SHP77 (cell line): ENCODE data around the gene KCNH2.
"Not testable (repeated sequence)": the region's sequence is repeated elsewhere in the genome, so short reads cannot be mapped to it uniquely, and the experiment has no call there.

Experiments
- DNase-seq, 2 experiments: peaks; one replicate each; lab custom pipeline; 2025; lab: John Stamatoyannopoulos, UW

Gene KCNH2

DNA sequence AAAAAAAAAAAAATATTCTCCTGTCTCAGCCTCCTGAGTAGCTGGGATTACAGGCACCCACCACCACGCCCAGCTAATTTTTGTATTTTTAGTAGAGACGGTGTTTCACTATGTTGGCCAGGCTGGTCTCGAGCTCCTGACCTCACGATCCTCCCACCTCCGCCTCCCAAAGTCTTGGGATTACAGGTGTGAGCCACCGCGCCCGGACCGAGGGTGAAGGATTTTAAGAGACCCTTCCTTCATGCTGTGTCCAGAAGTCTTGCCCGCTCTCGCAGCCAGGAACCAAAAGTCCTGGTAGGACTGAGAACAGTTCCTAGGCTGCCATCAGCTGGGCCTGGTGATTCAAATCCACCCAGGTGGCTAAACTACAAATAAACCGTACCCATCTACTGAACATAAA lies 33.5 kb upstream of the KCNH2 start:
- DNase-seq = not testable (repeated sequence)

DNA sequence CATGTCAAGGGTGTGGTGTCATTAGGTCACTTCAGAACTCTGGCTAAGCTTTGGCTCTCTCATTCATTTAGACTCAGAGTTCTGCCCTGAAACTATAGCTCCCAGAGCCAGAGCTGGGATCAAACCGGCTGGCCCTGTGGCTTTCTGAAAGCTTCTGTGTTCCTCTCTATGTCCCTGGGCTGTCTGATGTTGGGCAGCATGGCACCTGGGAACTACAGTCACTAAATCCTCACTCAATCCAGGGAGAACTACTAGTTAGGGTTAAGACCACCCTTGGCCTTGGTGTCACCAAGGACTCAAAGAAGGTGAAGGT lies 32.9 kb upstream of the KCNH2 start:
- DNase-seq = no peak

DNA sequence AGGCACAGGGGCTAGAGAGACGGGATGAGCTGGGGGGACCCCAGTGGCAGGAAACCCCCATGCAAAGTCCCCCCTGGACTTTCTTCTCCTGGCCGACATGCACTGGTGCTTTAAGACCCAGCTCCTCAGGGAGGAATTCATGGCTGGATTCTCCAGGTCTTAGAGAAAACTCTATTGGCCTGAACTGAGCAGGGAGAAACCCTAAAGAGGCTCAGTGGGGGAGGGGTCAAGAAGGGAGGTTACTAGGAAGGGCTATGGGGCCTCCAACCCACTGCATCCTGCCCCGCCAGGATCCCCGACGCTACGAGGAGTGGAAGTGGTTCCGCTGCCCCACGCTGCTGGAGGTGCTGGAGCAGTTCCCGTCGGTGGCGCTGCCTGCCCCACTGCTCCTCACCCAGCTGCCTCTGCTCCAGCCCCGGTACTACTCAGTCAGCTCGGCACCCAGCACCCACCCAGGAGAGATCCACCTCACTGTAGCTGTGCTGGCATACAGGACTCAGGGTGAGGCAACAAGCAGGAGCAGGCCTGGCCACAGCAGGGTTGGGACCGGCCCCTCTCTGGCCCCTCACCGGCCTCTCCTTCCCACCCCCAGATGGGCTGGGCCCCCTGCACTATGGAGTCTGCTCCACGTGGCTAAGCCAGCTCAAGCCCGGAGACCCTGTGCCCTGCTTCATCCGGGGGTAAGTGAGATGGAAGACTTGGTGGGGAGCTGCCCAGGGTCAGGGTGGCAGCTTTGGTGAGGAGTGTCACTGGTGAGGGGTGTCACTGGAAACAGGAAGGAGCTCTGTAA lies 32.4 kb upstream of the KCNH2 start:
- no peak for DNase-seq

DNA sequence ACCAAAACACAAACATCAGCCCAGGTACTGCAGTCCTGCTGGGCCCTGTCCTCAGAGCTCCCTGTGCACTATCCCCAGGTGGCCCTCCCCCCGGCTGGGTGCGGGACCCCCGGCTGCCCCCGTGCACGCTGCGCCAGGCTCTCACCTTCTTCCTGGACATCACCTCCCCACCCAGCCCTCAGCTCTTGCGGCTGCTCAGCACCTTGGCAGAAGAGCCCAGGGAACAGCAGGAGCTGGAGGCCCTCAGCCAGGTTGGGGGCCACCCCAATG lies 31.9 kb upstream of the KCNH2 start:
- no peak for DNase-seq

DNA sequence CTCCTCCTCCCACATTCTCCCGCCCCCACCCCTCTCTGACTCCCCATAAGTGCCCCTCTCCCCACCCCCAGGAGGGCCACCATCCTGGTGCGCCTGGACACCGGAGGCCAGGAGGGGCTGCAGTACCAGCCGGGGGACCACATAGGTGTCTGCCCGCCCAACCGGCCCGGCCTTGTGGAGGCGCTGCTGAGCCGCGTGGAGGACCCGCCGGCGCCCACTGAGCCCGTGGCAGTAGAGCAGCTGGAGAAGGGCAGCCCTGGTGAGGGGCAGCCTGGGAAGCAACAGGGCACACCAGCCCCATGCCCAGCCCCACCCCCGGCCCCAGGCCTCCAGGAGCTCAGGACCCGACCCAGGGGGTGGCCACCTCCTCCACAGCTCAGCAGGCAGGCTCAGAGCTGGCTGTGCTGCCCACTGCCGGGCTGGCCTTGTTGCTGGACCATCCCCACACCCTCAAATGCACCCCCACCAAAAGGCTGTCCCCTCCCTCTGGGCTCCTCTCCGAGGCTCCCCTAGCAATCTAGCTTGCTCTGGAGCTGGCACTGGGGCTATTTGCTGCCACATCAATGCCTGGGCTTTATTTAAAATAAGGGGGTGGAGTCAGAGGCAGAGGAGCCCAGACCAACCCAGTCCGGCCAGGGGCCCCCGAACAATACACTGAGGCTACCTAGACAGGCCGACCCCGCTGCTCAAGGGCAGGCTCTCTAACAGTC lies 31.4 kb upstream of the KCNH2 start:
- no peak for DNase-seq

DNA sequence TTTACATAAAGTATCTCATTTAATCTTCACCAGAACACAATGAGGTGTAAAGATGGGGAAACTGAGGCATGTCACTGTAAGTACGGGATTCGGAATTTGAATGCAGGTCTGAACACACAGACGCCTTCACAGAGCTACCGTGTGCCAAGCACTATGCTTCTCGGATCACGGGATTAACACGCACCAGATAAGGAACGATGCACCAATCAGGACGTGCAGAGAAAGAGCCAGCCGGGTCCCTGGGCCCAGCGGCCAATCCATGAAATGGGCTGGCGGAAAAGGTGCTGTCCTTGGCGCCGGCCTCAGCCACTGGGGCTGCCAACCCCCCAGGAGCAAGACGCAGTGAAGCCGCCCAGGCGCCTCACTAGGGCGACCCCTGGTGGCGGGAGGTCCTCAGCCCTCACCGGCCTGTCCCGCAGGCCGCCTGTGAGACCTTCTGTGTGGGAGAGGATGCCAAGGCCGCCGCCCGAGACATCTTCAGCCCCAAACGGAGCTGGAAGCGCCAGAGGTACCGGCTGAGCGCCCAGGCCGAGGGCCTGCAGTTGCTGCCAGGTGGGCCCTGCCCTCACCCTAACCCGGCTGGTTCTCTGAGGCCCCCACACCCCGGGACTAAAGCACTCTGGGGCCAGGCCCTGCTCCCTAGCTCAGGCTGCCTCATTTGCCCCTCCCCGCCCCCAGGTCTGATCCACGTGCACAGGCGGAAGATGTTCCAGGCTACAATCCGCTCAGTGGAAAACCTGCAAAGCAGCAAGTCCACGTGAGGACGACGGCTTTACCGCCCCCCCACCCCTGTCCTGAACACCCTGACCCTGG lies 30.6 kb upstream of the KCNH2 start:
- DNase-seq = peak in 1 of 2 experiments; percentile 33

DNA sequence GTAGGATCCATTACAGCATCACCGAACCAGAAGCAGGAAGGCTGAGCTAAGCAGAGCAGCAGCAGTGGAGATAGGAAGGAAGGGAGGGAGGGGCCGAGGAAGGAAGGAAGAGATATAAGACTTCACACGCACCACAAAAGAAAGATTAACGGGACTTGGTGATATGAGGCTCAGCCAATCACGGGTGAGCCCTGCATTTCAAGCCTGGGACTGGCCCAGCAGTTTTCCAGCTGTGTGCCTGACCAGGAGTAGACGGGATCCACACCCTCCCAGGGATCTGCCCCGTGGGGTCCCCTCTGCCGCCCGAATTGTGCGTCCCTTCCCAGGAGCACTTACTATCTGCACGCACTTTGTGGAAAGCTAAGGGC lies 30.0 kb upstream of the KCNH2 start:
- no peak for DNase-seq

DNA sequence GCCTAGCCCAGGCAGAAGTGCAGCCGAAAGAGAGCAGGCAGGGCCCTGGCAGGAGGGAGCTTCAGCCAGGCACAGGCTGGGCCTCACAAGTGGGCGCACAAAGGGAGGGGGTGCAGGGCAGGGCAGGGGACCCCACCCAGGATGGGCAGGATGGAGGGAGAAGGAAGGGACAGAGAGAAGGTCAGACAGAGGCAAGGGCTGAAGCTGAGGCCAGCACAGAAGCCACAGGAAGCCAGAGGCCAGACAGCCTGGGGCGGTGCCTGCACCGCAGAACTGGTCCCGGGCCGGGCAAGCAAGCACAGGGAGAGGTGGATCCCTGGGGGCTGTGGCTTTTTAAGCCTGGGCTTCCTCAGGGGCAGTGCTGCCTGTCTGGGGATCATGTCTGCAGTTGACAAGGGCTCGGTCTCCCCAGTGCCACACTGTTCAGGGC lies 29.4 kb upstream of the KCNH2 start:
- DNase-seq = no peak

DNA sequence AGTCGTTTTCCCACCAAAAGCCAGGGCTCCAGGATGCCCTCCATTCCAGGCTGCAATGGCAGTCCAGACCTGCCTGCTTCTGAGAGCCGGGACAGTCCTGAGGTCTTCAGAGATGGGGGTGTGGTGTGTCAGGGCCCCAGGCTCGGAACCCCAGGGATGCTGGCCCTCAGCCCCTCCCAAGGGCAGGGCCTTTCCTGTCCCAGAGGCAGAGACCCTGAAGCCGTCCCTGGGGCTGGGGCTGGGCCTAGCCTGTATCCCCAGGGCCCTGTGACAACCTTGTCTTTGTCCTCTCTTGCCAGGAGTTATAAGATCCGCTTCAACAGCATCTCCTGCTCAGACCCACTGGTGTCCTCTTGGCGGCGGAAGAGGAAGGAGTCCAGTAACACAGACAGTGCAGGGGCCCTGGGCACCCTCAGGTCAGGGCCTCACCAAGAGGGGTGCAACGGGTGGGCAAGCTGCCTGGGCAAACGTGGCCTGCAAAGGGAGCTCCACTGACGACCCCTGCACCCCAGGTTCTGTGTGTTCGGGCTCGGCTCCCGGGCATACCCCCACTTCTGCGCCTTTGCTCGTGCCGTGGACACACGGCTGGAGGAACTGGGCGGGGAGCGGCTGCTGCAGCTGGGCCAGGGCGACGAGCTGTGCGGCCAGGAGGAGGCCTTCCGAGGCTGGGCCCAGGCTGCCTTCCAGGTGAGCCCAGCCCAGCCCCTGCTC lies 28.6 kb upstream of the KCNH2 start:
- DNase-seq = no peak

DNA sequence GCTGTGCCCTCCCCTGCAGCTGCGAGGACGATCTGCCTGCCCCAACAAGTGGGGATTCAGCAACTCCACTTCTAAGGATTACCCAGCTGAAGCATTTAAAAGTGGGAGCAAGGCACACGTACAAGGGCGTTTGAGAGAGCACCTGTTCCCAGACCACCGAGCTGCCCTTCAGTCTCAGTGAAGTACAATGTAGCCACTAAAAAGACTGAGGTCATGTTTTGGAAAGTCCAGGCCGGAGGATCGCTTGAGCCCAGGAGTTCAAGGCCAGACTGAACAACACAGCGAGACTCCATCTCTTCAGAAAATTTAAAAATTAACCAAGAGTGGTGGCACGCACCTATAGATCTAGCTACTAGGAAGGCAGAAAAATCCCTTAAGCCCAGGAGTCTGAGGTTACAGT lies 27.4 kb upstream of the KCNH2 start:
- no peak for DNase-seq

DNA sequence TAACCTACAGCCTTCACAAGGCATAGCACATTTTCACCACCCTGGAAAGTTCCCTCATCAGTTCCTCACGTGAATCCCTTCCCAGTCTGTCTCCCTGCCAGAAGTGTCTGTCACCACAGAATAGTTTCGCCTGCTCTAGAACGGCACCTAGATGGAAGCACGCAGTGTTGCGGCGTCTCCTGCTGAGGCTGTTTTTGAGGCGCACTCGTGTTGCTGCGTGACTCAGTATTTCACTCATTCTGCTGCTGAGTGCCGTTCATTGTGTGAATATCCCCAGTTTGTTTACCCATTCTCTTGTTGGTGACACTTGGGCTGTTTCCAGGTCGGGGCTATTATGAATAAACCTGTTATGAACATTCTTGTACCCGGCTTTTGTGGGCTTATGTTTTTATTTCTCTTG lies 25.5 kb upstream of the KCNH2 start:
- peak; percentile 23 to 43 for DNase-seq

DNA sequence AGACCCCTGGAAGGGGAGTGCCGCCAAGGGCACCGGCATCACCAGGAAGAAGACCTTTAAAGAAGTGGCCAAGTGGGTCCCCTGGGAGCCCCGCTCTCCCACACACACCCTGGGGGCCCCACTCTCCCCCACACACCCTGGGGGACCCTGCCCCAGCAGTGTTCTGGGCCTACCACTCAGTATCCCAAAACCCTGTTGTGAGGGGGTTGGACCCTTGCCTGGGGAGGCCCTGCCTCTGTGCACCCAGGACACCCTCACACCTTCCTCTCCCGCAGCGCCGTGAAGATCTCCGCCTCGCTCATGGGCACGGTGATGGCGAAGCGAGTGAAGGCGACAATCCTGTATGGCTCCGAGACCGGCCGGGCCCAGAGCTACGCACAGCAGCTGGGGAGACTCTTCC lies 23.4 kb upstream of the KCNH2 start:
- DNase-seq = no peak

DNA sequence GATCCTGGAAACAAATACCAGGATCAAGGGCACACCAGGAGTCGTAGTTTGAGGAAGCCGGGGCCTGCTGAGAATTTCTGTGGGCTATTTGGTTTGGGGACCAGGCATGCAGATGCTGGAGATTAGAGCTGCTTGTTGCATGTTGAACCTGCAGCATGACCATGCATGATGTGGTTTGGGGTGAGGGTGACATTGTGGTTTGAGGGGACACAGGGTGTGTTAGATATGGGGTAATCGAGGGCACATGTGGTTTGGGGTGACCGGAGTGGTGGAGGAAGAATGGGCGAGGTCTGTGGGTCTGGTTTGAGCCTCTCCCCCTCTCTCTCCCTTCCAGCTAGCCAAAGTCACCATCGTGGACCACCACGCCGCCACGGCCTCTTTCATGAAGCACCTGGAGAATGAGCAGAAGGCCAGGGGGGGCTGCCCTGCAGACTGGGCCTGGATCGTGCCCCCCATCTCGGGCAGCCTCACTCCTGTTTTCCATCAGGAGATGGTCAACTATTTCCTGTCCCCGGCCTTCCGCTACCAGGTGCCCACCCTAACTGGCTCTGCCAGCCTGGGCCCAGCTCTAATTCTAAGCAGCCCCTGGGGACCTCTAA lies 22.9 kb upstream of the KCNH2 start:
- no peak for DNase-seq

DNA sequence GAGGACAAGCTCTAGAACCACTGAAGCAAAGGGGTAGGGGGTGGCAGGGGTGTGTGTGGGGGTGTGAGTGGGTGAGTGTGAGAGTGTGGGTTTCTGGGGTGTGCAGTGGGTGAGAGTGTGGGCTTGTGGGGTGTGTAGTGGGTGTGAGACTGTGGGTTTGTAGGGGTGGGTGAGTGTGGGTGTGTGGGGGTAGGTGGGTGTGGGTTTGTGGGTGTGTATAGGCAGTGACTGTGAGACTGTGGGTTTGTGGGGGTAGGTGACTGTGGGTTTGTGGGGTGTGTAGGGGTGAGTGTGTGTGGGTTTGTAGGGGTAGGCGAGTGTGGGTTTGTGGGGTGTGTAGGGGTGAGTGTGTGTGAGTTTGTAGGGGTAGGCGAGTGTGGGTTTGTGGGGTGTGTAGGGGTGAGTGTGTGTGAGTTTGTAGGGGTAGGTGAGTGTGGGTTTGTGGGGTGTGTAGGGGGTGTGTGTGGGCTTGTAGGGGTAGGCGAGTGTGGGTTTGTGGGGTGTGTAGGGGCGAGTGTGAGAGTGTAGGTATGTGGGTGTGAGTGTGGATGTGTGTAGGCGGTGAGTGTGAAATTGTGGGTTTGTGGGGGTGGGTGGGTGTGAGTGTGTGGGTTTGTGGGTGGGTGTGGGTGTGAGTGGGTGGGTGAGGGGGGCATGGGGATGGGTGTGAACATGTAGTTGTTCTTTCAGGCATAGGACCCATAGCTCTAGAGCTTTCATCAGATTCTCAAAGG lies 21.5 kb upstream of the KCNH2 start:
- no peak for DNase-seq

DNA sequence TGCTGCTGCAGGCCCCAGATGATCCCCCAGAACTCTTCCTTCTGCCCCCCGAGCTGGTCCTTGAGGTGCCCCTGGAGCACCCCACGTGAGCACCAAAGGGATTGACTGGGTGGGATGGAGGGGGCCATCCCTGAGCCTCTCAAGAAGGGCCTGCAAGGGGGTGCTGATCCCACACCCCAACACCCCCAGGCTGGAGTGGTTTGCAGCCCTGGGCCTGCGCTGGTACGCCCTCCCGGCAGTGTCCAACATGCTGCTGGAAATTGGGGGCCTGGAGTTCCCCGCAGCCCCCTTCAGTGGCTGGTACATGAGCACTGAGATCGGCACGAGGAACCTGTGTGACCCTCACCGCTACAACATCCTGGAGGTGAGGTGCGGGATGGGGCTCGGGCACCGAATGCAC lies 20.9 kb upstream of the KCNH2 start:
- no peak for DNase-seq

DNA sequence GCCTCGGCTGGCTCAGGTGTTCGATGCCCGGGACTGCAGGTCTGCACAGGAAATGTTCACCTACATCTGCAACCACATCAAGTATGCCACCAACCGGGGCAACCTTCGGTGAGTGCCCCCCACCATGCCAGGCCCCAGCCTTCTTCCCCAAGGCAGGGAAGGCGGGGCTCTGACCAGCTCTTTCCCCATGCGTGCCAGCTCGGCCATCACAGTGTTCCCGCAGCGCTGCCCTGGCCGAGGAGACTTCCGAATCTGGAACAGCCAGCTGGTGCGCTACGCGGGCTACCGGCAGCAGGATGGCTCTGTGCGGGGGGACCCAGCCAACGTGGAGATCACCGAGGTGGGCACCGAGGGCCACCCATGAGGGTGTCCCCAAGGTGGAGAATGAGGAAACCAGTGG lies 20.2 kb upstream of the KCNH2 start:
- no peak for DNase-seq

DNA sequence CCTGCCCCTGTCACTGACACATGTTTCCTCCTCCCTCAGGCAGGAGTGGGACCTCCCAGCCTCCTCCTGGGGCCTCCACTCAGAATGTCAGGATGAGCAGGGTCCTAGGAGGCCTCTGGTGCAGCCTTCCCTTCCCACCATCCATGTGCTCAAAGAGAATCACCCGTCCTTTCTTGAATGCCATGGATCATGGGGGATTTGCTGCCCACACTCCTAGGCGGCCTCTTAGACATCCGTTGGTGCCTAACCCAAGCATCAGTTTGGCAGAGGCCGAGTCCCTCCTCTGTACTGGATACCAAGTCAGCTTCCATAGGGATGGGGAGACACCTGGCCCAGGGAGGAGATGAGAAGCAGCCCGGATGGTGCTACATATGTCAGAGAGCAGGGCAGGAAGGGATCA lies 19.7 kb upstream of the KCNH2 start:
- DNase-seq = no peak

DNA sequence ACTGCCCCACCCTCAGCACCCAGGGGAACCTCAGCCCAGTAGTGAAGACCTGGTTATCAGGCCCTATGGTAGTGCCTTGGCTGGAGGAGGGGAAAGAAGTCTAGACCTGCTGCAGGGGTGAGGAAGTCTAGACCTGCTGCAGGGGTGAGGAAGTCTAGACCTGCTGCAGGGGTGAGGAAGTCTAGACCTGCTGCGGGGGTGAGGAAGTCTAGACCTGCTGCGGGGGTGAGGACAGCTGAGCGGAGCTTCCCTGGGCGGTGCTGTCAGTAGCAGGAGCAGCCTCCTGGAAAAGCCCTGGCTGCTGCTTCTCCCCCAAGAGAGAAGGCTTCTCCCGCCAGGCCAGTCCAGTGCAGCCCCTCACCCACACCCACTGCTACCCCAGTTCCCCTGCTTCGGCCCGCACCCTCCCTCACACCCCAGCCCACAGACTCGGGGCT lies 19.0 kb upstream of the KCNH2 start:
- DNase-seq = no peak

DNA sequence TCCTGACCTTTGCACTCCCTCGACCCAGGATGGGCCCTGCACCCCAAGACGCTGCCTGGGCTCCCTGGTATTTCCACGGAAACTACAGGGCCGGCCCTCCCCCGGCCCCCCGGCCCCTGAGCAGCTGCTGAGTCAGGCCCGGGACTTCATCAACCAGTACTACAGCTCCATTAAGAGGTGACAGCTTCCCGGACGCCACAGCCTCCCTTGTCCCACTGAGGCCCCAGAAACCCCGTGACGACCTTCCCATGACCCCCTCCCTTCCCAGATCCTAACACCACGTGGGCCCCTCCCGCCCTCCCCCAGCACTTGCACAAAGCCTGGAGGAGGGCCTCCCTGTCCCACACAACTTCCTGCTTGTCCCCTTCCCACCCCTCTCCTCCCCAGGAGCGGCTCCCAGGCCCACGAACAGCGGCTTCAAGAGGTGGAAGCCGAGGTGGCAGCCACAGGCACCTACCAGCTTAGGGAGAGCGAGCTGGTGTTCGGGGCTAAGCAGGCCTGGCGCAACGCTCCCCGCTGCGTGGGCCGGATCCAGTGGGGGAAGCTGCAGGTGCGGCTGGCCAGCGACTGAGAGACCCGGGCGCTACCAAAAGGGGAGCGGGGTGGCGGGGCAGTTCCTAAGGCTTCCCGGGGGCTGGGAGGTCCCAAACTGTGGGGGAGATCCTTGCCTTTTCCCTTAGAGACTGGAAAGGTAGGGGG lies 18.4 kb upstream of the KCNH2 start:
- no peak for DNase-seq

DNA sequence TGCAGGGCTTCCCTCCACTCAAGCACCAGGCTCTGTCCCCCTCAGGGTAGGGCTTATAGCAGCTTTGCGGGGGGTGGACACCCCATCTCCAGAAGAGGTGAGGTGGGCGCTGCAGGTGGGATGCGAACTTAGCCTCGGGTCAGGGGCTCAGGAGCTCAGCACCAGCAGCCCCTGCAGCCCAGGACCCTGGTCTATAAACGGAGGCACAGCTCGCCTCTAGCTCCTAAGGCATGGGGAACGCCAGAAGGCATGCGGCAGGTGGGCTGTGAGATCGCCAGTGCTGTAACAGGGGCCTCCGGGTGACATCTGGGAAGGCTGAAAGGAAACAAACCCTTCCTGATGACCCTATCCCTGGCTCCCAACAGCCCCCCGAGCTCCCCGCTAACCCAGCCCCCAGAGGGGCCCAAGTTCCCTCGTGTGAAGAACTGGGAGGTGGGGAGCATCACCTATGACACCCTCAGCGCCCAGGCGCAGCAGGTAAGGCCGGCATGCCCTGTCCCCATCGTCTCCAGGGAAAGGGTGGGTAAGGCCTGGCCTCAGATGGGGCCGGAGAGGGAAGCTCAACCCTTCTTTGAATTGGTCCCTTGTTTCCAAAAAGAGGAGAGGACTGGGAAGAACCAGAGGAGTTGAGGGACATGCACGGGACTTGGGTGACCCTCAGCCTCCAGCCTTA lies 16.9 kb upstream of the KCNH2 start:
- no peak for DNase-seq
